GM12801 (cell line): ENCODE data around the gene PARD3.

Experiments
- CTCF ChIP-seq: IDR thresholded peaks from one replicate; pipeline ENCODE4 v1.5.1; 2011; ENCODE audit warnings: control low read depth; ENCODE audit not compliant: insufficient read length; ENCODE audit errors: extremely low read depth

The PARD3 gene

DNA sequence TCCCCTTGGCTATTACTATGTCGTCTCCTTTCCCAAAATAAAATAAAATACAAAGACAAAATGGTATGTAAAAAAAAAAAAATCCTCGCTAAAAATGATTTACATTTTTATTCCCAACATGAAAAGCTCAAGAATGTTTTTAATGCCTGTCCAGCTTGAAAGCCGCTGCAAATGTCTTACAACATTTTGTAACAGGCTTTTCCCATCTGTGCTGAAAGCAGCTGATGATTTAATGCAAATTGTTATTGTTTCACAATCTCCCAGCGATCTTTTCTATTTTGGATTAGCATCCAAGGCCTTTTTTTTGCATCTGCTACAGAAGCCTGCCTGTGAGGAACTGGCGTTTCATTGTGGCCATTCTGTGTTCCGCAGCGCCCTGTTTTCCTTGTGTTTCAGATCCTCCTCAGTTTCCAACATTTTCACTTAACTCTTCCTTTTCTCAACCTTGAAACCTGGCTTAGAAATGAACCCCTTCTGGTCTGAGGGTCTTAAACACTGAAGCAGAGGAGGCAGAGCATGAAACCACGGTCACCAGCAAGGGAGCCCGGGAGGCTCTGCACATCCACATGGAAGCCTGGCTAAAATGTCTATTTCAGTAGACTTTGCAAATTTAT lies 712.1 kb downstream of the PARD3 start:
- no peak for TF ChIP-seq CTCF

DNA sequence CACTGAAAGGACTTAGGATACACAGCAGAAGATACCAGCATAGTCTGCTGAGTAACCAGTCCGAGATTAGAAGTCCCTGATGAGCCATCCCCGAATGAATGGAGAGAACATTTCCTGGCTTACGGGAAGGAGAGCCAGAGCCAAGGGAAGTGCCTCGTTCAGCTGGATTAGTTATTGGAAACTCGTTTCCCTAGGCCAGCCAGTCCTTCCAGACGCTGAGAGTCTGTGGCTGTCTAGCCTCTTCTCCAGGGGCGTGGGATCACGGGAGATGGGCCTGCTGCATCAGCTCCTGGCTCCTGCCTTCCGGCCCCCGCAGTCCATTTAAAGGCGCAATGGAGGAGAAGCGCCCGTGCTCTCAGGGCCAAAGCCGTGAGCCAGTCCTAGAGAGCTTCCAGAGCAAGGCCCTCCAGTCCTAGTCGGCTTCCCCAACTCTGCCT lies 712.8 kb downstream of the PARD3 start:
- no peak for TF ChIP-seq CTCF

DNA sequence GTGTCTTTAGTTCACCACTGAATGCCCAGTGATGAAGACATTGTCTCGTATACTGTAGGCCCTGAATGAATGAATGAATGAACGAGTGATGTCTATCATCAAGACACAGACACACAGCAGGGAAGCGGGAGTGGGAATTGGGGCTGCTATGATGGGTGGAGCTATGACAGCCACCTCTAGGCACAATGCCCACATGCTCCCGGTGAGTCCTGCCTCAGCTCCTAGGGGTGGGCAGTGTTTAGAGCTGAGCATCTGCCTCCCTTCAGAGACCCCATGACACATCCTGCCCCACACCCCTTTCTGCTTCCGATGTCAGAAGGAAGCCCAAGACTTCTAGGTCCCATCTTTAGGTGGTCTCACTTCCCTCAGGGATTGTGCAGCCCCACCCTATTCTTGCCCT lies 714.1 kb downstream of the PARD3 start:
- no peak for TF ChIP-seq CTCF

- TF ChIP-seq CTCF: no peak
Observed at GRCh38 chr10:34098821-34099567, 716.1 kb downstream of the PARD3 start.

DNA sequence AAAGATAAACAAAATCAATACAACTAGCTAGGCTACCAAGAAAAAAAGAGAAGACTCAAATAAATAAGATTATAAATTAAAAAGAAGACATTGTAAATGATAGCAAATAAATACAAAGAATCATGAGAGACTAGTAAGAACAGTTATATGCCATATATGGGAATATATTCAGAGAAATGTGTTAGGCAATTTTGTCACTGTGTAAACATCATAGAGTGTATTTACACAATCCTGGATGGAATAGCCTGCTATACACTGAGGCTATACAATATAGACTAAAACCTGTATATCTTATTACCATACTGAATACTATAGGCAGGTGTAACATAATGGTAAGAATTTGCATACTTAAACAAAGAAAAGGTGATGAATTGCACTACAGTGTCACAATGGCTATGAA lies 717.4 kb downstream of the PARD3 start:
- no peak for TF ChIP-seq CTCF

DNA sequence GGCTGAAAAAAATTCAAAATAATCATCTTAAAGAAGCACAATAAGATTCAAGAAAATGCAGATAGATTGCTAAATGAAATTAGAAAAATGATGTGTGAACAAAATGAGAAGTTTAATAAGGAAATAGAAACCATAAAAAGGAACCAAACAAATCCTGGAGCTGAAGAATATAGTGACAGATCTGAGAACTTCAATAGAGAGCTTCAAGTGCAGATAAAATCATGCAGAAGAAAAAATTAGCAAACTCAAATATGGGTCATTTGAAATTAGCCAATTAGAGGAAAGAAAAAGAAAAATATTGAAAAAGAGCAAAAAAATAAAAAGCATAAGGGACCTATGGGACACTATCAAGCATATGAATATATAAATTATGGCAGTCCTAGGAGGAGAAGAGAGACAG lies 720.1 kb downstream of the PARD3 start:
- no peak for TF ChIP-seq CTCF

DNA sequence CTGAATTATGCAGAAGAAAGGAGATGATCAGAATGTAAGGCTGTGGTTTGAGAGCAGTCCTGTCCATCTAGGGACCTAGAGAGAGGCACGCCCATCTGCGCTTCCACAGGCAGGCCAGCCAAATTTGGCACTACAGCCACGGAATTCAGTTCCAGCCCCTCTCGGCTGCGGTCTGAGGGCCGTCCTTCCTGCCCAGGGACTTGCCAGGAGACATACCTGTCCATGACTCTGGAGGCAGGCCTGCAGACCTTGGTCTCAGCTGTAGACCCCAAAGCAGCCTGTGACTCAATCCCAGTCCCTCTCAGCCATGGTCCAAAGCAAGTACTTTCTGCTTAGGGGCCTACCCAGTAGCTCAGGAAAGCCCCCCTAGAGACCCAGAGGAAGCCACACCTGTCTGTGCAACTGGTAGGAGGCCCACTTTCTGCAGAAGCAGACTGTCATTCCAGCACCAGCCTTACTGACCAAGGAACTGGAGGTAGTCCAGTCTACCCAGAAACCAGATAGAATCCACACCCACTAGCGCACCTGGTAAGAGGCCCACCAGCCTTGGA lies 720.9 kb downstream of the PARD3 start:
- TF ChIP-seq CTCF: no peak
